GM19452 (cell line): ENCODE data around the gene AIRE.
"Not testable (repeated sequence)": the region's sequence is repeated elsewhere in the genome, so short reads cannot be mapped to it uniquely, and the experiment has no call there.

Experiments
- ATAC-seq: cut with Tn5 transposase; IDR thresholded peaks from one replicate; pipeline ENCODE4 v1.9.1; 2021; ENCODE audit not compliant: unreplicated experiment

AIRE gene

DNA sequence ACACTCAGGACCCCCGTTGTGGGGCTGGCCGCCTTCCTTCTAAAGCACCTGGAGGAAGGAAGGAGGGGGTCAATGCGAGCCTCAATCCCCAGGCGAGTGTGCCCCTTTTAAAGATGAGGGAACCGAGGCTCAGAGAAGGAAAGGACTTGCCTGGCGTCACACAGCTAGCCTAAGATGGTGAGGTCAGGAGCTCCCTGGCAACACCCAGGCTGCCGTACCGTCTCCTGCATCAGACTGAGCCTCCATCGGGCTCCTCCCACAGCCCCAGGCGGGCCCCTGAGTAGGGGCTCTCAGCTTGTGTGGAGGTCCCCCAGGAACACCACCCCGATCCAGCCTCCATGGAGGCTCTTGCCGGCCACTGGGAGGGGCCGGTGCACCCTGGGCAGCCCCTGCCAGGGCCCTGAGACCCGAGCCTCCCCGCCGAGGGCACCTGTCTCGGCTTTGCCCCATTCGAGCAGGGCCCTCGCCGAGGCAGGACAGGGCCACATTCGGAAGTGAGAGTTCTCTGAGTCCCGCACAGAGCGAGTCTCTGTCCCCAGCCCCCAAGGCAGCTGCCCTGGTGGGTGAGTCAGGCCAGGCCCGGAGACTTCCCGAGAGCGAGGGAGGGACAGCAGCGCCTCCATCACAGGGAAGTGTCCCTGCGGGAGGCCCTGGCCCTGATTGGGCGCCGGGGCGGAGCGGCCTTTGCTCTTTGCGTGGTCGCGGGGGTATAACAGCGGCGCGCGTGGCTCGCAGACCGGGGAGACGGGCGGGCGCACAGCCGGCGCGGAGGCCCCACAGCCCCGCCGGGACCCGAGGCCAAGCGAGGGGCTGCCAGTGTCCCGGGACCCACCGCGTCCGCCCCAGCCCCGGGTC is at the start of gene AIRE:
TSS of gene AIRE (plus strand) at position 739 of the 855 bp plus-strand sequence. CDS start 131 bp downstream, outside the sequence.
- no peak for ATAC-seq

- ATAC-seq = not testable (repeated sequence)
Observed at GRCh38 chr21:44240353-44240752, 45.3 kb upstream of the AIRE start.

DNA sequence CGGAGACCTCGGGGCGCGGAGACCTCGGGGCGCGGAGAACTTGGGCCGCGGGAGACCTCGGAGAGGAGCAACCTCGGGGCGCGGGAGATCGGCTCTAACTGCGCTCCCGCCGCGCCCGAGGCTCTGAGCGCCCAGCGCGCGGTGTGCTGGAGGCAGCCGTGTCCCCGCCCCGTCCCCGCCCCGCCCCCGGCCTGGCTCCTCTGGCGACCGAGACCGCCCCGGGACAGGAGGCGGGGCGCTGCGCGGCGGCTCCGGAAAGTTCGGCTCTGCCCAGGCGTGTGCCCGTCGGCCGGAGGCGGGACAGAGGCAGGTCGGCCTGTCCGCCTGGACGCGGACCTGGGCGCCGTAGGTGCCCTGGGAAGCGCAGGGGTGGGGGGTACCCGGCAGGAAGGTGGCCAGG is 44.8 kb upstream of the AIRE start, which contains the start of gene ICOSLG:
TSS of gene ICOSLG (minus strand) at position 102 of the 400 bp plus-strand sequence. CDS start 126 bp downstream, outside the sequence.
- ATAC-seq = peak; percentile 39

- ATAC-seq = peak; percentile 44
Observed at GRCh38 chr21:44241281-44241680, 44.4 kb upstream of the AIRE start.

DNA sequence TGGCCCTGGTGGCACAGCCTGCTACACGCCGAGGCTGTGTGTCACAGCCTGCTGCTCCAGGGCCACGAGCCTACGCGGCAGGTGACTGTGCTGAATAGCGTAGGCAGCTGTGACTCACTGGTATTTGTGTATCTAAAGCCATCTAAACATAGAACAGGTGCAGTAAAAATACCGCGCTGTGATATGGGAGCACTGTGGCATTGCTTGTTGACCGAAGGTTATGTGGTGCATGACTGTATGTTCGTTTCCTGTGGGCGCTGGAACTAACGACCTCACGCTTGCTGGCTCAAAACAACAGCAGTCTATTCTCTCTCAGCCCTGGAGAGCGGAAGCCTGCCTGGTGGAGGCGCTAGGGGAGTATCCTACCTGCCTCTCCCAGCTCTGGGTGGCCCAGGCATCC is 41.7 kb upstream of the AIRE start:
- ATAC-seq = peak; percentile 59

DNA sequence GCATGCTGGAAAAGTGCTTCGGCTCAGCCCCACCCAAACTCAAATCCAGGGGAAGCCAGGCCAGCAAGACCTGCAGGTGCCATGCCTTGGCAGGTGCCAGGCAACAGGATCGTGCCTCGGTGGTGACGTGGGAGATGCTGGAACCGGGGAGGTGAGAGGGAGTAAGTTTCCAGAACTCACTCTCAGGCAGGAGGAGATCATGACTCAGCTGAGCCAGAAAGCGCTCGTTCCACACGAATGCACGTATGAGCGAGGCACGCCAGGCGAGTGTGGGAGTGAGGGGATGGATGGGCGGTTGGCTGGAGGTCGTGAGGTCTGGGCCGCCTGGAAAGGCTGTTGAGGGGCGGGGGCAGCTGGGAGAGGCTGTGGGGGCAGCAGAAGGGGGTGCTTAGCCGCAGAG is 37.8 kb upstream of the AIRE start:
- ATAC-seq = not testable (repeated sequence)

- not testable (repeated sequence) for ATAC-seq
Observed at GRCh38 chr21:44249204-44250037, 36.3 kb upstream of the AIRE start.

- ATAC-seq = no peak
Observed at GRCh38 chr21:44253832-44254710, 31.6 kb upstream of the AIRE start.

- no peak for ATAC-seq
Observed at GRCh38 chr21:44255511-44255981, 30.1 kb upstream of the AIRE start.

DNA sequence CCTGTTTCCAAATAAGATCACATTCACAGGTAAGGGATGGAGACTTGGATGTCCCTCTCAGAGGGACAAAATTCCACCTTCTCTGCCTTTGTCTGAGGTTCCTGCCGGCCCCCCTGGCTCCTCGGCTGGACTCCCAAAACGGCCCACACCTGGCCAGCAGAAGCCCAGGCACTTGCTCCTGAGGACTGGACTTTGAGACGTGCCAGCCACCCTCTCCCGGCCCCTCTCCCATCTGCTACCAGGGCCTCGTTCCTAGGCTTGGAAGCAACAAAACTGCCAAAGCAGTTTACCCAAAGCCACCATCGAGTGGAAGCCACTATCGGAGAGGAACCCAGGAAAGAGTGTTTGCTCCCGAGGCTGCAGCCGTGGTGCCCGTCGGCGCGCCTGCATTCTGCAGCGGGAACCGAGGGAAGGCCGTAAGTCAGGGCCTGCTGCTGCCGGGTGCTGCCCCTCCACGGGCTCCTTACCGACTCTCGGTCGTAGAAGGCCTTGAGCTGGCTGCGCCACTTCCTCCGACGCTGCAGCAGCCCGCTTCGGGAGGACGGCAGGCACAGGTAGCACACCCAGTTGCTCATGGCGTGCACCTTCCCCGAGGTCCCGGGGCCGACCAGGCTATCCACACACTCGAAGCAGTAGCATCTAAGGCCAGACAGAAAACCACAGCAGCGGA is 27.5 kb upstream of the AIRE start:
- ATAC-seq = no peak

GRCh38 chr21:44259082-44259705 is 26.5 kb upstream of the AIRE start:
- ATAC-seq = no peak

DNA sequence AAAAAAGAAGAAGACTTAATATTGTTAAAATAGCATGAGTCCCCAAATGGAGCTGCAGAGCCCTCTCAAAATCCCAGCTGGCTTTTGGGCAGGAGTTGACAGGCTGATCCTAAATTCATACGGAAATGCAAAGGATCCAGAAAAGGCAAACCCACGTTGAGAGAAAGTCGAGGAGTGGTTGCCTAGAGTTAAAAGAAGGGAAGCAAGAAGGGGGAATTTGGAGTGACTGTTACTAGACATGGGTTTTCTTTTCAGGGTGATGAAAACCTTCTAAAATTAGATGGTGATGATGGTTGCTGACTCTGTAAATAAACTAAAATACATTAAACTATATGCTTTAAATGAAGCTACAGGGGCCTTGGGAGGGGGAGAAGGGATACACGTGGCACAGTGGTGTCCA is 25.6 kb upstream of the AIRE start:
- ATAC-seq = no peak

- no peak for ATAC-seq
Observed at GRCh38 chr21:44260791-44261631, 24.7 kb upstream of the AIRE start.

- ATAC-seq = no peak
Observed at GRCh38 chr21:44261675-44262295, 23.9 kb upstream of the AIRE start, which contains the start of gene DNMT3L. Gene DNMT3L (minus strand): TSS chr21:44261897. CDS start chr21:44261259, 638 bp downstream.

DNA sequence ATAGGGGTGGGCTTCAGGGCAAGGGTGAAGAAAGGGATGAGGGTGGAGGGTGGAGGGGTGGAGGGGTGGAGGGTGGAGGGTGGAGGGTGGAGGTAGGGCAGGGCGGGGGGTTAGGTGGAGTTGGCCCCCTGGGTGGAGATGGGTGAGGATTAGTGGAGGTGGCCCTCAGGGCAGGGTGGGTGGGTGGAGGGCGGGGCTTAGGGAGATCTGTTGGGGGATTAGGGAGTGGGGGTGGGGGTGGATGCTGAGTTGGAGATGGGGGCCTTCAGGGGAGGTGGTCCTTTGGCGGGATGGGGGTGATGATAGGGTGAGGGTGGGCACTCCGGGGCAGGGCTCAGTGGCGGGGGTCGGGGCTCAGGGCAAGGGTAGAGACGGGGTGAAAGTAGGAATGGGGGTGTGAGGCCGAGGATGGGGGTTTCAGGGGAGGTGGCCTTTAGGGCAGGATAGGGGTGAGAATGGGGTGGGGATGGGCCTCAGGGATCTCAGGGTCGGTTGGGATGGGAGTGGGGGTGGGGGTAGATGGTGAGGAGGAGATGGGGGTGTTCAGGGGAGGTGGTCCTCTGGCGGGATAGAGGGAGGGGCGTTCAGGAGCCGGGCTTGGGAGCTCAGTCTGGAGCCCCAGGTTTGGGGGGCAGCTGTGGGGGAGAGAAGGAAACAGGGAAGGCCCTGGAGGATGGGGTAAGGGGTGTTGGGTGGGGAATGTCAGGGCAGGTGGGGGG is 23.2 kb upstream of the AIRE start:
- ATAC-seq = no peak

GRCh38 chr21:44263221-44263760 is 22.4 kb upstream of the AIRE start:
- no peak for ATAC-seq

GRCh38 chr21:44263768-44264167 is 21.9 kb upstream of the AIRE start:
- no peak for ATAC-seq
